GM18520 (cell line): ENCODE measurements around the gene EFNA1.
"Not testable (repeated sequence)": the region's sequence is repeated elsewhere in the genome, so short reads cannot be mapped to it uniquely, and the experiment has no call there.

Source experiments
- ATAC-seq: cut with Tn5 transposase; IDR thresholded peaks from one replicate; pipeline ENCODE4 v1.9.1; 2021; ENCODE audit not compliant: unreplicated experiment

Gene EFNA1

DNA sequence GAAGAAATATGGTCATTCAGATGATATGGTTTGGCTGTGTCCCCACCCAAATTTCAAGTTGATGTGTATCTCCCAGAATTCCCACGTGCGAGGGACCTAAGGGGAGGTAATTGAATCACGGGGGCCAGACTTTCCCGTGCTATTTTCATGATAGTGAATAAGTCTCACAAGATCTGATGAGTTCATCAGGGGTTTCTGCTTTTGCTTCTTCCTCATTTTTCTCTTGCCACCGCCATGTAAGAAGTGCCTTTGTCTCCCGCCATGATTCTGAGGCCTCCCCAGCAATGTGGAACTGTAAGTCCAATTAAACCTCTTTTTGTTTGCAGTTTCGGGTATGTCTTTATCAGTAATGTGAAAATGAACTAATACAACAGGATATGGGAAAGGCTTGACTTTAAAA is 14.1 kb downstream of the EFNA1 start:
- ATAC-seq: no peak

DNA sequence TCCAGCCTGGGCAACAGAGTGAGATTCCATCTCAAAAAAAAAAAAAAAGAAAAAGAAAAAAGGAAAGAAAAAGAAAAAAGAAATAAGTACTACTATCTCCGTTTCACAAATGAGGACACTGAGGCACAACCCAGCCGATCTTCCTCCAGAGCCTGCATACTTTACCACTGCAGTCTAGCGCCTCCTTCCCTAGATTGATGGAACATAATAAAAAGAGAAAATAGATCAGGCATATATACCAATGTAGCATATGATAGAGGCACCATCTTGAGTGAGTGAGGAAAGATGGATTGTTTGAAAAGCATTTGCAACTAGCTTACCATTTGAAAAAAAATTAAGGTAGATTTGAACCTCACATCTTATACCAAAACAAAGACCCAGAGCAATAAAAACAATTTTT is 17.8 kb downstream of the EFNA1 start:
- ATAC-seq: no peak

DNA sequence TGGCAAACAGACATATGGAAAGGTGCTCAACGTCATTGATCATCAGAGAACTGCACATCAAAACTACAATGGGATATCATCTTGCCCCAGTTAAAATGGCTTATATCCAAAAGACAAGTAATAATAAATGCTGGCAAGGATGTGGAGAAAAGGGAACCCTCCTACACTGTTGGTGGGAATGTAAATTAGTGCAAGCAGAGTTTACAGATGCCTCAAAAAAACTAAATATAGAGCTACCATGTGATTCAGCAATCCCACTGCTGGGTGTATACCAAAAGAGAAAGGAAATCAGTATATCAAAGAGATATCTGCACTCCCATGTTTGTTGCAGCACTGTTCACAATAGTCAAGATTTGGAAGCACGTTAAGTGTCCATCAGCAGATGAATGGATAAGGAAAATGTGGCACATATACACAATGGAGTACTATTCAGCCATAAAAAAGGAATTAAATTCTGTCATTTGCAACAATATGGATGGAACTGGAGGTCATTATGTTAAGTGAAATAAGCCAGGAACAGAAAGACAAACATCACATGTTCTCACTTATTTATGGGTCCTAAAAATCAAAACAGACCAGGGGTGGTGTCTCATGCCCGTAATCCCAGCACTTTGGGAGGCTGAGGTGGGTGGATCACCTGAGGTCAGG is 28.4 kb downstream of the EFNA1 start:
- ATAC-seq: not testable (repeated sequence)

DNA sequence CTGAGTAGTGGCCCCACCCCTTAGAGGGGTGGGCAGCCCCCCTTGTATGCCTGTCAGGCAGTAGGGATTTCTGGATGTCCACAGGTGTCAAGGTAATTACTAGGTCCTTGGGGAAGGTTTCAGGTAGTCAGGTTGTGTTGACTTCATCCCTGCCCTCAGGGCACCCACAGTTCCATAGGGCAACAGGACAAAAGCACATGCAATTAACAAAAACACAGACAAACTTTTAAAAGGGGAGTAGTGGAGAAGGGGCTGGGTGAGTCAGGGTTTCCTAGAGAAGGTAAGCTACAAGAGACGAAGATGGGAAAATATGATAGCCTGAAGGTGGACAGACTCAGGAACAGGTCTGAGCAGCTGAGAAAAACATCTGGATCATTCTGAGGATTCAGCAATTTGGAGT is 31.3 kb downstream of the EFNA1 start:
- ATAC-seq: no peak

DNA sequence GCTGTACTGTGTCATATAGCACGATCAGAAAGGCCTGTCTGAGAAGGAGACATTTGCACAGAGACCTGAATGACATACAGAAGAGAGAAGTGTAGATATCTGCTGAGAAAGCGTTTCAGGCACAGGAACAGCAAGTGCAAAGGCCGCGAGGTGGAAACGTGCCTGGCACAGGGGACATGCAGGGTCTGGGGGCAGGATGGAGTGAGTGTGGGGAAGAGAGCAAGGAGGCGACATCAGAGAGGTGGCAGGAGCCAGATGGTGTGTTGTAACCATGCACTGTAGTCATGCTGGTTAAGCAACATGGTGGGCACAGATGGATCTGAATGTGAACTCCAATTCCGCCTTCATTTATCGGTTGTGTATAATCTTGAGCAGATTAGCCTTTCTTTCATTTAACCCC is 32.5 kb downstream of the EFNA1 start:
- ATAC-seq: no peak

DNA sequence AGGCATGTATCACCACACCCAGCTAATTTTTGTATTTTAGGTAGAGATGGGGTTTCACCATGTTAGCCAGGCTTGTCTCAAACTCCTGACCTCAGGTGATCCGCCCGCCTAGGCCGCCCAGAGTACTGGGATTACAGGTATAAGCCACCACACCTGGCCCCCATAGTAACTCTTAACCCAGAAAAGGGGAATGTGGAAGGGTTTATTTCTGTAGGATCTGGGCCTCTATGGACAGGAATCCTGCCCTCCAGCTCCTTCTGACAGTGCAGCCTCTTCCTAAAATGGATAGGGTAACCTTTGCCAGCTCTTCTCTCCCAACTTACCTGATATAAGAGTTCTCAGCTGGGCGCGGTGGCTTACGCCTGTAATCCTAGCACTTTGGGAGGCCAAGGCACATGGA is 35.0 kb downstream of the EFNA1 start:
- not testable (repeated sequence) for ATAC-seq

DNA sequence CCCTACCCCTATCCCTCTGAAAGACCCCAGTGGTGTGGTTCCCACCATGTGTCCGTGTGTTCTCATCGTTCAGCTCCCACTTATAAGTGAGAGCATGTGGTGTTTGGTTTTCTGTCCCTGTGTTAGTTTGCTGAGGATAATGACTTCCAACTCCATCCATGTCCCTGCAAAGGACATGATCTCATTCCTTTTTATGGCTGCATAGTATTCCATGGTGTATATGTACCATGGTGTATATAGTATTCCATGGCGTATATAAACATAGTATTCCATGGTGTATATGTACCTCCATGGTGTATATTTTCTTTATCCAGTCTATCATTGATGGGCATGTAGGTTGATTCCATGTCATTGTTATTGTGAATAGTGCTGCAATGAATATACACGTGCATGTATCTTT is 36.1 kb downstream of the EFNA1 start:
- ATAC-seq: not testable (repeated sequence)

DNA sequence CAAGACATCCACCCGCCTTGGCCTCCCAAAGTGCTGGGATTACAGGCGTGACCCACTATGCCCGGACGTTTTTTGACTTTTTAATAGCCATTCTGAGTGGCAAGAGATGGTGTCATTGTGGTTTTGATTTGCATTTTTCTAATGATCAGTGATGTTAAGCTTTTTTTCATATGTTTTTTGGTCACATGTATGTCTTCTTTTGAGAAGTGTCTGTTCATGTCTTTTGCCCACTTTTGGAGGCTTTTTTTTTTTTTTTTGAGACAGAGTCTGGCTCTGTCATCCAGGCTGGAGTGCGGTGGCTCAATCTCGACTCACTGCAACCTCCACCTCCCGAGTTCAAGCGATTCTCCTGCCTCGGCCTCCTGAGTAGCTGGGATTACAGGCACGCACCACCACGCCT is 36.9 kb downstream of the EFNA1 start:
- not testable (repeated sequence) for ATAC-seq

DNA sequence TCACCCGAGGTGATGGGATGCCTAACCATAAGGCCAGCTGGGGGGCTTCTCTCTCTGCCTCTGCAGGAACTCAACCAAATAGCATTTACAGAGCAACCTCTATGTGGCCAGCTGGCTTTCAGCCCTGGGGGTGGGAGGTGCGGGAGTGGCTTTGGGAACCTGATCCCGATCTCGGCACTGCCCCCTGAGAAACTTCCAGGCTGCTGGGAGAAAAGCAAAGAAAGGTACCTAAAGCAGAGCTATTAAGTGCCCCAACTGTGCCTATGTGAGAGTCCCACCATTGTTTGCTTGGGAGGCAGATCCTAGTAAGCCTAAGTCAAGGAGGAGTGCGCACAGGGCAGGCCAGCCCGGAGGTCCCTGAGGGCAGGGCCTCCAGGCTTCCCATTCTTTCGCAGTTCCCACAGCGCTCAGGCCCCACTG is 38.4 kb downstream of the EFNA1 start:
- no peak for ATAC-seq

DNA sequence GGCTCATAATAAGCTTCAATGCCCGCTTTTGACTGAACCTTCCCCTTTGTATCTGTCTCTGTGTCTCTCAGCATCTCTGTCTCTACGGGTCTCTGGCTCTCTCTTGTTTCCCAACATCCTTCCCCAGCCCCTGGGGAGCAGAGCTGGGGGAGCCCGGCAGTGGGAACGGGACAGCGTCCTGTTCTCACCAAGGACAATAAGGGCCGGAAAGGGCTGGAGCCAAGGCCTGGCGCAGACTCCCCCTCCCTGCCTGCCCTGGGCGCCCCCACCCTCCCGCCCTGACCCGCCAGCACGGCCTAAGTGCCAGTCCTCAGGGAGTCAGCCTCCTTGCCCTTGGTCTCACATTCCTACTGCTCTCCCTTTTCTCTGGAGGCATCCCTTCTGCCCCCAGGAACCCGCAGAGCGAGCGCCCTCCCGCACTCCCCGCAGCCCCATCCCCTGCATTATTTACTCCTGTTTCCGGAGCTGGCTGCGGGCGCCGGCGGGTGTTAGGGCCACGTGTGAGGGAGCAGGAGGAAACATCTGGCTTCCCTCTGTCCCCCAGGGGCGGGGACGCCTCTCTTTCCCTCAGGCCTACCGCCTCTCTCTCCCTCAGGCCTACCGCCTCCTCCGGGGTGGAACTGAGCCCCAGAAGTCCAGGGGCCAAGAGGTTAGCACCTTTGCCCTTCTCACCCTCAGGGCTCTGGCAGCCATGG is 38.9 kb downstream of the EFNA1 start:
- ATAC-seq: no peak

DNA sequence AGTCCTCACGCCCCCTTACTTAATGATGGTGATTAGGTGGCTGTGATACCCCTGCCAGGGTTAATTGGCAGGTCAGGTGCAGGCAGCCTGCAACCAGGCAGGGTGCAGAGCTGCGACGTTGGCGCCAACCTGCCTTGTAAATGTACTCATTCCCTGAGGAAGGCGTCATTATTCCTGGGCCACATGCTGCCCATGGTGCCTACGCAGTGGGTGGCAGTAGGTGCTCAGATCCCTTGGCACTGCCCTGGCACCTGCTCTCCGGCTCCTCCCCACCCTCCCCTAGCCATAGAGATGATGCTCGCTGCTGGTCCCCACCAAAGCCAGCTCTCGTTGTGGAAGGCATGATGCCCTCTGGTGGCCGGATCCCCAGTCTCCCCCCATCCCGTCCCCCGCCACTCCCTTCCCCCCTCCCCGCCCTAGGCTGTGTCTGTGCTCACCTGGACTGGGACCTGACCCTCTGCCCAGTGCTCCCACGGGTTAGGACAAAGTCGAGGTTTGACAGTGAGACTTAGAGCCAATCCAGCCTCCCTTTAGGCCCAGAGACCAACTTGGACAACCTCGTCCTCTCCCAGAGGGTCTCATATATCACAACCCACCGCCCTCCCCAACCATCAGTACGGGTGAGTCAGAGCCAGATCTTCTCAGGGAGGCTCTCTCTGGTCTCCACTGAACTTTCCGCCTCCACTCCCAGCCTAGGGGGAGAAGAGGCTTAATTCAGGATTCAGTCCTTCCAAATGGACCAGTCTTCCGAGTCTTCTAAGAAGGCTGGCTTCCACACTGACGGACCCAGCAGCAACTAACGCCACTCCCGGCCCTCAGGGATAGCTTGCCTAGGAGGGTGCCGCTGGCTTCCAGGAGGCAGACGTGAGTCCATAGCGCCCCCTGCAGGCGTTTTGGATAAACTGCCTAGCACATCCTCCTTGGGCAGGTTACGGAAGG is 39.8 kb downstream of the EFNA1 start:
- ATAC-seq: no peak

DNA sequence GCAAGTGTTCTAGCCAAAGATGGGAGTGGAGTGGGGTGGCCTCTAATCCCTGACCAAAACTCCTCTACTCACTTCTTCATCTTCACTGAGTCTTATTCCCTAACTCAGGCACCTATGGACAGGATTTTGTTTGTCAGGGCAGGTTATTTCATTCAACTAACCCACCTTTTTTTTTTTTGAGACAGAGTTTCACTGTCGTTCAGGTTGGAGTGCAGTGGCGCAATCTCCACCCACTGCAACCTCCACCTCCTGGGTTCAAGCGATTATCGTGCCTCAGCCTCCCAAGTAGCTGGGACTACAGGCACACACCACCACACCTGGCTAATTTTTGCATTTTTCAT is 40.4 kb downstream of the EFNA1 start:
- not testable (repeated sequence) for ATAC-seq

DNA sequence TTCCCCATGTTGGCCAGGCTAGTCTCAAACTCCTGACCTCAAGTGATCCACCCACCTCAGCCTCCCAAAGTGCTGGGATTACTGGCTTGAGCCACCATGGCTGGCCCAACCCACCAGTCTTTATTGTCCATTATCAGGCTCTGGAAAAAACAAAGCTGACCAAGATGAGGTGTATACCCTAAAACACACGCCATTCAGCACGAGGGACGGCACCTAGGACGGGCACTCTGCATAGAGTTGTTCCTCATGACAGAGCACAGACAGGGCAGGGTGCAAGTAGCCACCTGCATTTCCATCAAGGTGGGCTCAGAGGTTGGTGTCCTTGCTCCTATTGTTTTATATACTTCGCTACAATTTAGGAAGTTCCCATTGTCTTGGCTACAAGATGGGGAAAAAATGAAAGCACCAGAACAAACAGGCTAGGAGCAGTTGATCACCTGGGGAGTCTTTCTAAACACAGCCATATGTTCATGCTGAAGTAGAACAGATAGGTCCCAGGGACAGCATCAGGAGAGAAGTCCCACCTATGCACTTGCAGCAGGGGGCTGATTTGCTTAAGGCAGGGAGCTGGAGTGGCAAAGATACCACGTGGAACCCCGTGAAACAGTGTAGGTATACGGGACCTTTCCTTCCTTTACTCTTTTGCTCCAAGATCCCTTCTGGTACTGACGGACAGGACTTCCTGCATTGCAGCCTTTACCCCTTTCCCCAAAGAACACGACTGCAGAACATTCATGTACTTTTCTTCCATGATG is 41.0 kb downstream of the EFNA1 start:
- no peak for ATAC-seq

DNA sequence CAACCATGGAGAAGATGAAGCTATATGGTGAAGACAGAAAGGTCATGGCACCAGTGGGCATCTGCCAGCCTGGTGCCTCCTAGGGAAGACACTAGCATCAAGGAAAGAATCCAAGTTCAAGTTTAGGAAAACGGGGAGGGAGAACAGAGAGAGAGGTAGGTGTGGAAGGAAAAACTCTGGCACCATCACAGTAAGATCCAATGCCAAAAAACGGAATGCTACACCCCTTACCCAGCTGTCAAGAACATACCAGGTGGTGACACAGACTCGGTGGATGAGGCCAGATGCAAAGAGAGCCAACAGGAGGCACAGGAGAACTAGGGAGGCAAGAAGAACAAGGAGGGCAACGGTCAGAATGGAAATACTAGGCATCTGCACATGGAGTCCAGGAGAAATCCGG is 41.9 kb downstream of the EFNA1 start:
- no peak for ATAC-seq

DNA sequence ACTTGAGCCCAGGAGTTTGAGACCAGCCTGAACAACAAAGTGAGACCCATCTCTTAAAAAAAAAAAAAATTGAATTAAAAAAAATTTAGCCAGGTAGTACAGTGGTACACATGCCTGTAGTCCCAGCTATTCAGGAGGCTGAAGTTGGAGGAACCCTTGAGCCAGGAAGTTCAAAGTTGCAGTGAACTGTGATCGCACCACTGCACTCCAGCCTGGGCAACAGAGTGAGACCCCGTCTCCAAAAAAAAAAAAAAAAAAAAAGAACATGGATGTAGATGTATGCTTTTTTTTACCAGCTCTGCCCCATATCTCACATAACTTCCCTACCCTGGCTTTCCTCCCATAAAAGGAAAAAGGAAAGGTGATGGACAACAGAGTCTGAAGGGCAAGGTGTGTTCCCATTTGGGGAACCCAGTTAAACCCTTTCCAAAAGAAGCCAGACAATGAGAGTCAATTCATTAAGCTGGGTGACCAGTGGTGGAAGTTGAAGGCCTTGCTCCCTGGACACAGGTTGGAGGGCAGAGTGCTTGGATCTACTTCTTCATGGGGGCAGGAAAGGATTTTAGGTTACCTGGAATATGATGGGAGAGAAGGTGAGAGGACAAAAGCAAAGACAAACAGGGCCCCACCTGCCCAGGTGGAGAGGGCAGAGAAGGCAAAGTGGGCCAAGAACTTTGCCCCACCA is 42.6 kb downstream of the EFNA1 start:
- ATAC-seq: no peak

DNA sequence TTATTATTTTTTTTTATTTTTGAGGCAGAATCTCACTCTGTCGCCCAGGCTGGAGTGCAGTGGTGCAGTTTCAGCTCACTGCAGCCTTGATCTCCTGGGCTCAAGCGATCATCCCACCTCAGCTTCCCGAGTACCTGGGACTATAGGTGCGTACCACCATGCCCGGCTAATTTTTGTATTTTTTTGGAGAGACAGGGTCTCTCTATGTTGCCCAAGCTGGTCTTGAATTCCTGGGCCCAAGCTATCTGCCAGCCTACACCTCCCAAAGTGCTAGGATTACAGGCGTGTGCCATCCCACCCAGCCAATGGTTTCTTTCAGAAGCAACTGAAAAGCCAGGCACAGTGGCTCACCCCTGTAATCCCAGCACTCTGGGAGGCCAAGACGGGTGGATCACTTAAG is 43.1 kb downstream of the EFNA1 start:
- ATAC-seq: no peak

DNA sequence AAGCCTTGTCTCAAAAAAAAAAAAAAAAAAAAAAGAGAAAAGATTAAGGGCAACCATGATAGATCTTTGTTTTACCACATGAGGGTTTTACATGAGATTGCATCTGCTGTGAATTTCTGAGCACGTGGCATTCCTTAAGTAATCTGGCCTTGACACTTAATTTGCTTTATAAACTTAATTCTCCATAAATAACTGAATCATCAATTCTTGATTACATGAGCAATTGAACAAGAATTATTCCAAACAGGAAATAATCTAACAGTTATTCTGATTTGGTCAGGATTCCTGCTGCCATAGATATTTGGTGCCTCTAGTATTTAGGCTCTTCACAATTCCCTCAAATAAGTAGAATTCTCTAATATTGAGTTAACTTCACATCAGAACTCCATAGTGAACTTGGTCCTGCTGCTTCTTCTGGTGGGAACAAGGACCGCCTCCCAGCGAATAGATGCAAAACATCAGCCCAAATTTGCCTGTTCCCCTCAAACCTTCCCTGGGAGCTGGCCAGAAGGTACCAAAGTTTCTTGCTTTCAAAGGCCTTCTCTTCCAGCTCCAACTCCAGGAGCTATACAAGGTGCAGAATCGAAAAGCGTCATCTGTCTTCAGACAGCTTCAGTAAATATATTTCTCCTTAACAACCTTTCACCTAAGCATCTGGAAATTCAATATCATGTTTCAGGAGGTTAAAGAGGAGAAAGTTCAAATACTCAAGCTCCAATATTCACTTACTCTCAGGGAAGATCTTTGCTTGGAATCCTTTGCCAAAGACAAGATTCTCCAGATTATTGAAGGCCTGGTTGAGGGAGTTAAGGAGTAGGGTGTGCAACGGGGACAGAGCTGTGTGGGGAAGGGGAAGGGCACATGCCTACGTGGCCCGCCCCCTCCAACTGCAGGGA is 44.4 kb downstream of the EFNA1 start:
- ATAC-seq: peak; percentile 2

DNA sequence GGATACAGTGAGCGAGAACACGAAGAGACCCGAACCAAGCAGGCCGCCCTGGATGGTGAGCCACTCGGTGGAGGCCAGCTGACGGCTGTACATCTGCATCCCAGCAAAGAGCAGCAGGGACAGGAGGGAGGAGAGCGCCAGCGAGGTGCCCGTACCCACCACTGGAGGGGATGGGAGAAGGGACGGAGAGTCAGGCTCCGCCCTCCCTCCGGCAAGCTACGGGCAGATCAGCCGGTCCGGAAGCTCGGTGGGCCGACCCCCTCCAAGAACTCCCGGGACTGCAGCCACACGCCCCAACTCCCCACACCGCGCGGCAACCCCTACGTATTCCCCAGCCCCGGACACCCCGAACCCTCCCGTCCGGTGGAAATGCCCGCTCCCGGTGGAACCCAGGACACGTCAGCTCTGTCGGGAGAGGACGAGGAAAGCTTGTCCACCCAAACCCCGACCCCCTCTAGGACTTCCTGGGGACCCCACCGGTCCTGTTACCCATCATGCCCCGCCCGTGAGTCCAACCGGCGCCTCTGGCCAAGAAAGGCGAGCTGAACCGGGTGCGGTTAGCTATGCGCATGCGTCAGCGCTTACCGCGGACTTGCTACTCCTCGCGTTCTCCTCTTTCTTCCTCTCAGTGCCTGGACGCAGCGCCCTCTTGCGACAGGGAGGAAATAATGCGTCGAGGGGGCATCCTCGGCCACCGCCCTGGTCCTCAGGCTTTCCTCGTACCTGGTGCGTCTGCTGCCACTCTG is 45.2 kb downstream of the EFNA1 start, which contains the start of gene KRTCAP2:
TSS of gene KRTCAP2 (minus strand) at position 573 of the 746 bp plus-strand sequence. CDS start at position 493, 80 bp downstream.
- ATAC-seq: peak; percentile 65
